Measurements from ENCODE around the gene AP1S2. TPM values are rescaled to one million over a fixed set of nuclear protein-coding genes. Genes with fewer than 3 reads are reported as not detected.

AP1S2 gene
- total RNA-seq, 1 experiment from 2014 or later, result 19.9 TPM

- TF ChIP-seq REST (IDR thresholded peaks at IDR 0.05; ENCODE audit: low read depth) (no peak), CEBPB (IDR thresholded peaks at IDR 0.05; ENCODE audit: low read depth) (no peak), SRF (IDR thresholded peaks at IDR 0.05; ENCODE audit: low read depth) (no peak), RAD21 (IDR thresholded peaks at IDR 0.05; ENCODE audit: low read depth) (no peak), TCF7L2 (IDR thresholded peaks at IDR 0.05; ENCODE audit: borderline replicate concordance, extremely low read depth, insufficient read depth, insufficient read length) (no peak), EZH2 (IDR thresholded peaks at IDR 0.05) (no peak), ELF1 (IDR thresholded peaks at IDR 0.05; ENCODE audit: borderline replicate concordance, low read depth) (no peak), MAX (IDR thresholded peaks at IDR 0.05) (peak; percentile 55; the same call in 1 of the 2 replicates), YY1 (IDR thresholded peaks at IDR 0.05; ENCODE audit: extremely low read depth, insufficient replicate concordance, low read depth, low read length) (peak; percentile 91), EGR1 (IDR thresholded peaks at IDR 0.05; ENCODE audit: low read depth) (no peak), SP1 (IDR thresholded peaks at IDR 0.05; ENCODE audit: low read depth) (peak; percentile 42)
Measured at GRCh38 chrX:15789979-15790768, 64.4 kb downstream of the AP1S2 start, which contains the start of gene ZRSR2 (continued).

- H3K9ac ChIP-seq (ENCODE audit: low read length), result no peak overlapping the region
- no peaks in the 10 kb centered on the region for H3K79me2 ChIP-seq (ENCODE audit: insufficient read depth, low read length)
- no TSS peak for BruUV-seq (replicated peaks)
- H4K20me1 ChIP-seq (ENCODE audit: insufficient read depth), result no peaks in the 10 kb centered on the region
- no peak overlapping the region for H3K4me2 ChIP-seq (ENCODE audit: low read length)
- TF ChIP-seq EZH2phosphoT487 (IDR thresholded peaks at IDR 0.05; ENCODE audit: borderline replicate concordance) (no peak), EZH2 (IDR thresholded peaks at IDR 0.05) (no peak), ATF3 (IDR thresholded peaks at IDR 0.05) (no peak), CBX3 (IDR thresholded peaks at IDR 0.05; ENCODE audit: low read depth) (no peak), JUND (IDR thresholded peaks at IDR 0.05) (no peak), POLR2AphosphoS5 (IDR thresholded peaks at IDR 0.05; ENCODE audit: low read depth, low read length) (no peak), ZNF274 (IDR thresholded peaks at IDR 0.05; ENCODE audit: low read depth, low read length) (no peak), MAX (IDR thresholded peaks at IDR 0.05) (no peak)
- H3K27me3 ChIP-seq (ENCODE audit: insufficient read depth, low read length), result no peaks in the 10 kb centered on the region
- no peak overlapping the region for H3K4me3 ChIP-seq (replicated peaks in 1 of 2; ENCODE audit: low read depth in 1 of 2, low read length in 2 of 2)
- POLR2A ChIA-PET, result no interaction called here
- H3K9me3 ChIP-seq (ENCODE audit: control insufficient read depth in 1 of 2, insufficient read depth in 1 of 2, low read depth in 1 of 2, low read length in 2 of 2), result no peaks in the 10 kb centered on the region
- no peaks in the 10 kb centered on the region for H3K9me2 ChIP-seq (ENCODE audit: insufficient read depth)
- no peak for ATAC-seq
- H3K27ac ChIP-seq (ENCODE audit: low read depth, low read length), result no peak overlapping the region
- intact Hi-C loops (cut with micrococcal nuclease), result no loop called here
- H2AFZ ChIP-seq (ENCODE audit: low read depth, low read length, poor library complexity, severe bottlenecking), result no peak overlapping the region
- H3K4me1 ChIP-seq (ENCODE audit: control insufficient read depth in 1 of 2, insufficient read depth in 2 of 2, low read length in 2 of 2), result peaks cover 4 to 5% of the 10 kb centered on the region in 2 experiments; a peak in 2 of 4 replicates
- no peak for DNase-seq (ENCODE audit: low read depth, low spot score)
- RAD21 ChIA-PET (ENCODE audit: low non-redundant PET in 1 of 2, low total read pairs in 2 of 2, uncharacterized antibody in 2 of 2, unreplicated experiment in 2 of 2), result no interaction called here
- no peaks in the 10 kb centered on the region for H3K36me3 ChIP-seq (ENCODE audit: control insufficient read depth in 1 of 2, insufficient read depth in 2 of 2, low read length in 2 of 2)
- CTCF ChIA-PET, result no interaction called here
Measured at GRCh38 chrX:15786915-15787314, 67.7 kb downstream of the AP1S2 start.

All from HCT116 (cell line).